A549 (cell line): Measurements from ENCODE around the gene PTPRH. TPM values are rescaled to one million over a fixed set of nuclear protein-coding genes. Genes with fewer than 3 reads are reported as not detected.

Source experiments
- ATAC-seq, 2 experiments: fragments of 200-7000 bp in 1 of 2; fragments of >200 bp in 1 of 2; cut with Nextera tagmentation in 1 of 2; cut with Tn5 transposase in 1 of 2; 3 replicates each; pipeline versions ENCODE4 v1.8.0 to v1.9.1; 2018 to 2020; ENCODE audit warnings: mild to moderate bottlenecking in 1 of 2, moderate library complexity in 1 of 2
- CTCF ChIA-PET: fragments of 300-600 bp; sonication (Branson Sonifier 250); formaldehyde crosslinking; extraction: SDS; loops from one replicate; lab custom pipeline; 2021; ENCODE audit warnings: antibody characterized with exemption, inconsistent platforms; lab: Yijun Ruan, JAX
- POLR2A ChIA-PET: fragments of 350-600 bp; formaldehyde crosslinking; extraction: SDS; loops from one replicate; lab custom pipeline; 2021; ENCODE audit warnings: antibody characterized with exemption, inconsistent platforms; lab: Yijun Ruan, JAX
- DNase-seq, 2 experiments: peaks; one replicate each; pipeline versions ENCODE4 v3.0.0 to v3.0.0-alpha.2; 2011 to 2016; ENCODE audit warnings: low read depth in 1 of 2, low spot score in 1 of 2
- FAIRE-seq: peaks from 2 replicates; lab custom pipeline; 2011; peaks lifted over from hg19 to GRCh38; lab: Jason Lieb, UNC
- H3K27ac ChIP-seq, 2 experiments: fragments of >200 bp; sonication (Bioruptor Twin); formaldehyde crosslinking; 3 replicates each; pipeline ENCODE4 v1.5.1; 2016 to 2017
- H3K4me1 ChIP-seq: fragments of >200 bp; sonication (Bioruptor Twin); formaldehyde crosslinking; 3 replicates; pipeline ENCODE4 v1.6.1; 2016
- H3K4me2 ChIP-seq: fragments of >200 bp; sonication (Bioruptor Twin); formaldehyde crosslinking; 3 replicates; pipeline ENCODE4 v1.6.1; 2016
- H3K4me3 ChIP-seq: fragments of >200 bp; sonication (Bioruptor Twin); formaldehyde crosslinking; 3 replicates; pipeline ENCODE4 v1.5.1; 2016
- H3K9me3 ChIP-seq: fragments of >200 bp; sonication (Bioruptor Twin); formaldehyde crosslinking; 3 replicates; pipeline ENCODE4 v1.6.1; 2016
- BHLHE40 ChIP-seq: IDR thresholded peaks from 2 replicates; pipeline ENCODE4 v1.6.1; 2012; ENCODE audit warnings: low read depth, low read length, inconsistent platforms
- CBX8 ChIP-seq: fragments of 200-600 bp; sonication (generic); IDR thresholded peaks from 2 replicates; pipeline ENCODE4 v1.6.1; 2016
- CTCF ChIP-seq: fragments of >200 bp; sonication (Bioruptor Twin); formaldehyde crosslinking; IDR thresholded peaks from 3 replicates; pipeline ENCODE4 v1.5.1; 2016
- FOSL2 ChIP-seq, 2 experiments: fragments of 450-650 bp in 1 of 2; fragments of >200 bp in 1 of 2; sonication (Bioruptor Twin) in 1 of 2; formaldehyde crosslinking; IDR thresholded peaks; 2 replicates each; pipeline versions ENCODE4 v1.5.0 to v1.6.1; 2016 to 2020; ENCODE audit warnings: mild to moderate bottlenecking in 1 of 2, moderate library complexity in 1 of 2
- HEYL ChIP-seq: fragments of 250-450 bp; sonication (Bioruptor Pico); IDR thresholded peaks from 2 replicates; pipeline ENCODE4 v1.8.0; 2021; ENCODE audit warnings: mild to moderate bottlenecking, moderate library complexity
- HMGXB4 ChIP-seq: fragments of 250-450 bp; sonication (Bioruptor Pico); IDR thresholded peaks from 2 replicates; pipeline ENCODE4 v1.5.0; 2021; ENCODE audit warnings: mild to moderate bottlenecking, moderate library complexity, borderline replicate concordance
- HOXB13 ChIP-seq: fragments of 250-450 bp; sonication (Bioruptor Pico); IDR thresholded peaks from 2 replicates; pipeline ENCODE4 v1.5.0; 2020; ENCODE audit warnings: low read depth, mild to moderate bottlenecking, moderate library complexity
- JUNB ChIP-seq: fragments of >200 bp; sonication (Bioruptor Twin); formaldehyde crosslinking; IDR thresholded peaks from 2 replicates; pipeline ENCODE4 v1.6.1; 2016
- MAX ChIP-seq: IDR thresholded peaks from 2 replicates; pipeline ENCODE4 v1.6.1; 2012
- MAZ ChIP-seq: fragments of 150-350 bp; IDR thresholded peaks from 2 replicates; pipeline ENCODE4 v1.6.1; 2014; ENCODE audit warnings: antibody characterized with exemption, low read depth, low read length, borderline replicate concordance
- MYC ChIP-seq: IDR thresholded peaks from 2 replicates; pipeline ENCODE4 v1.6.1; 2012; ENCODE audit warnings: mild to moderate bottlenecking, inconsistent platforms, low read length, improper control_type of control experiment, borderline replicate concordance
- NPAS2 ChIP-seq: fragments of 250-450 bp; sonication (Bioruptor Pico); IDR thresholded peaks from 2 replicates; pipeline ENCODE4 v1.8.0; 2022; ENCODE audit warnings: mild to moderate bottlenecking, moderate library complexity, borderline replicate concordance
- RAD21 ChIP-seq, 2 experiments: fragments of >200 bp in 1 of 2; sonication (Bioruptor Twin) in 1 of 2; formaldehyde crosslinking in 1 of 2; IDR thresholded peaks in 1 of 2; conservative IDR thresholded peaks in 1 of 2; 2 replicates in 1 of 2; 3 replicates in 1 of 2; pipeline ENCODE4 v1.6.1; 2012 to 2018; ENCODE audit warnings: inconsistent platforms in 1 of 2
- RCOR1 ChIP-seq: fragments of 150-350 bp; IDR thresholded peaks from 2 replicates; pipeline ENCODE4 v1.6.1; 2014; ENCODE audit warnings: antibody characterized with exemption, low read length, low read depth
- RFX5 ChIP-seq: fragments of 450-650 bp; IDR thresholded peaks from 2 replicates; pipeline ENCODE4 v1.7.1; 2014; ENCODE audit warnings: antibody characterized with exemption, mild to moderate bottlenecking, moderate library complexity
- SMC3 ChIP-seq: fragments of >200 bp; sonication (Bioruptor Twin); formaldehyde crosslinking; IDR thresholded peaks from 3 replicates; pipeline ENCODE4 v1.6.1; 2018; ENCODE audit warnings: inconsistent platforms
- SREBF2 ChIP-seq: fragments of 450-650 bp; IDR thresholded peaks from 2 replicates; pipeline ENCODE4 v1.6.1; 2014; ENCODE audit warnings: mild to moderate bottlenecking, moderate library complexity
- WGBS: methylation state at CpG from one replicate; pipeline ENCODE4 v1.1.6; 2017; ENCODE audit errors: missing lambda C conversion rate; 5-methylcytosine and 5-hydroxymethylcytosine counted together
- polyA plus RNA-seq, 4 experiments: library from polyadenylated mRNA; depleted of rRNA in 3 of 4; stranded (reverse); fragments of >200 nt; fragmentation: RNase III in 1 of 4; extraction: RNeasy Plus Mini Kit Qiagen cat#74134 plus additional on column Dnase treatment in 1 of 4; gene quantifications; 2 replicates in 3 of 4; 3 replicates in 1 of 4; pipeline ENCODE4 v1.2.3, GENCODE V29; 2011 to 2017

PTPRH gene
- polyA plus RNA-seq, 2 of the 4 experiments (the other 2 are of a cell fraction), result 1.6 to 4.2 TPM

GRCh38 chr19:55160986-55161365, 48.3 kb downstream of the PTPRH start:
- ATAC-seq, result no peak
- H3K4me2 ChIP-seq, result peak overlapping the region; percentile 40
- H3K4me1 ChIP-seq, result peaks cover 27% of the 10 kb centered on the region
- DNase-seq, result no peak
- ChIA-PET CTCF (interaction anchor here (0.7 to 4.5 kb wide), 50 partner anchors 8 to 679 kb away, joined by 3 to 123 read pairs (median 6); partner anchors contain the start of genes DNAAF3, PPP1R12C, PPP6R1 and SYT5), POLR2A (interaction anchor here (0.6 to 1.5 kb wide), 7 partner anchors 13 to 247 kb away, joined by 3 to 7 read pairs (median 3); partner anchors contain the start of gene UBE2S)
- H3K27ac ChIP-seq, result peak overlapping the region in 1 of 2 experiments; percentile 11; a peak in 1 of 6 replicates
- no peaks in the 10 kb centered on the region for H3K9me3 ChIP-seq
- FAIRE-seq, result no peak
- 0 out of 3 replicates have a peak overlapping the region, but pooled peaks have one; percentile 10 for H3K4me3 ChIP-seq
- no peak for TF ChIP-seq BHLHE40
- no peak for TF ChIP-seq HOXB13 (CRISPR knock-in tag)
- no peak for TF ChIP-seq CBX8
- no peak for TF ChIP-seq HMGXB4 (CRISPR knock-in tag)
- TF ChIP-seq JUNB, result no peak
- TF ChIP-seq FOSL2 (IDR thresholded peaks at IDR 0.05), result no peak
- TF ChIP-seq FOSL2 (CRISPR knock-in tag; IDR thresholded peaks at IDR 0.05), result no peak
- TF ChIP-seq SREBF2, result no peak
- WGBS, result 77% methylated on average over 32 of the region's 32 CpGs

GRCh38 chr19:55160128-55160985, 48.9 kb downstream of the PTPRH start:
- ATAC-seq, result peak; percentile 66 to 85
- TF ChIP-seq CTCF, result peak; percentile 98
- TF ChIP-seq MYC, result peak; percentile 85
- peak; percentile 86 for TF ChIP-seq SMC3
- TF ChIP-seq NPAS2 (CRISPR knock-in tag), result peak; percentile 75
- no peak for TF ChIP-seq RCOR1
- TF ChIP-seq RFX5, result no peak
- peak; percentile 90 for TF ChIP-seq RAD21 (conservative IDR thresholded peaks at IDR 0.05 in 1 of 2, IDR thresholded peaks at IDR 0.05 in 1 of 2)
- TF ChIP-seq MAZ, result peak; percentile 95
- TF ChIP-seq FOSL2 (IDR thresholded peaks at IDR 0.05), result no peak
- TF ChIP-seq FOSL2 (CRISPR knock-in tag; IDR thresholded peaks at IDR 0.05), result peak; percentile 26; the same call in 1 of the 2 replicates
- TF ChIP-seq HEYL, result no peak
- peak; percentile 91 for TF ChIP-seq MAX
- Histone ChIP-seq H3K4me2 (peak overlapping the region; percentile 40), H3K4me3 (0 out of 3 replicates have a peak overlapping the region, but pooled peaks have one; percentile 10), H3K9me3 (no peaks in the 10 kb centered on the region), H3K4me1 (peaks cover 22% of the 10 kb centered on the region), H3K27ac (peak overlapping the region in 1 of 2 experiments; percentile 69; a peak in 3 of 6 replicates)
- CTCF ChIA-PET, result interaction anchor here (0.7 to 4.5 kb wide), 69 partner anchors 9 to 679 kb away, joined by 3 to 123 read pairs (median 5); partner anchors contain the start of genes DNAAF3, HSPBP1, PPP1R12C and PPP6R1
- DNase-seq, result peak; percentile 95 to 98
- POLR2A ChIA-PET, result interaction anchor here (0.6 to 1.5 kb wide), 8 partner anchors 13 to 247 kb away, joined by 3 to 7 read pairs (median 4); partner anchors contain the start of gene UBE2S
- peak; percentile 54 for FAIRE-seq
- WGBS, result 7% methylated on average over 18 of the region's 33 CpGs
